8988T (cell line): ENCODE measurements around the gene SEMA3A.

Source experiments
- DNase-seq: peaks from one replicate; pipeline ENCODE4 v3.0.0; 2011

SEMA3A gene

GRCh38 chr7:83913174-83913573 is 281.4 kb downstream of the SEMA3A start:
- DNase-seq, result no peak

DNA sequence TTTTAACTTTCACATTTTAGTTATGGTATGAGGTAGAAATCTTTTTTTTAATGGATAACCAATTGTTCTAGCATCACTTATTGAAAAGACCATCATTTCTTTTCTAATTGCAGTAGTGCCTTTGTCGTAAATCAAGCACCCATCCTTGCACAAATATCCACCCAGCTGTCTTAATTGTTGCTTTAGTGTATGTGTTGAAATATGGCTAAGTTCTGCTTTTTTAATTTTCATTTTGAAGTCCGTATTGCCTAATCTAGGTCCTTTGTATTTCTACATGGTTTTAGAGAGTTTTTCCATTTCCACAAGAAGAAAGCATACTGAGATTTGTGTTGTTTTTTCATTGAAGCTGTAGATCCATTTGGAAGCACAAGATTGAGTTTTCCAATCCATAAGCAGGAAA is 286.1 kb downstream of the SEMA3A start:
- no peak for DNase-seq
